HepG2 (cell line): ENCODE data around the gene KLHL5.

ENCODE experiments used
- POLR2AphosphoS5 ChIP-seq: IDR thresholded peaks from 2 replicates; pipeline ENCODE4 v1.6.1; 2012; ENCODE audit warnings: low read depth, low read length
- RFX5 ChIP-seq: IDR thresholded peaks from 2 replicates; pipeline ENCODE4 v1.6.1; 2011; ENCODE audit warnings: low read depth, low read length, improper control_type of control experiment
- SMAD3 ChIP-seq: sonication (generic); formaldehyde crosslinking; IDR thresholded peaks from 2 replicates; pipeline ENCODE4 v1.4.0; 2020; ENCODE audit warnings: missing genetic modification reagents

DNA sequence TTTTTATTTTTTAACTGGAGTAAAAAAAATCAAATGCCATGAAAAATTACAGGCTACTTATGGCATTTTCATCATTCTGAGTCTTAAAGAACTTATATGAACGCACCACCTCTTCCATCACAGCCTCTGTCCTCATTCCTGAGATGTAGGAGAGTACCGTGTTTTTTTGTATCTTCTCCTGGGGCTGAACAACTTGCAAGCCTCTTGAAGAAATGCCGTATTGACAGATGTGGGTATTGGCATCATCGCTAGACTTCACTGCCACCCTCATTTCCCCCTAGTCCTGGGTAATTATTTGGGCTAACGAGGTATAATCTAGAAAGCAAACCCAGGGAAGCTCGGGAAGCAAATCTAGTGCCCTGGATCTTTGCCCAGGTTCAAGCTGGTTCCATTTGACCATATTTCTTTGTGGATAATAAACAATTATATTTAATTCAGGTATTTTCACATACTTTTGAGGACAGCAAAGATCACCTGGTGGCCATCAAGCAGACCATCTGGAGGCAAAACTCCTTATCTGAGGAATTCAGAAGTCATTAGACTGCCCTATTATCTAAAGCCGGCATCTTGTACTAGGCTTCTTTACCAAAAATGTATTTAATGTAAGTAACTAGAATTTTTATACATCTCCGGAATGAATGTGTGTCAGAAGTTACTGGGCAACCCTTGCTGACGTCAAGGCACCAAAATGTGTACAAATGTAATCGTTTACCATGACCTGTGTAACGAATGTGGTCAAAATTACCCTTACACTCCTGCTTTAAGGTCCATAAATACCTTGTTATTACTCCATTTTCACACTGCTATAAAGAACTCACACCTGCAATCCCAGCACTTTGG is 64.4 kb downstream of the KLHL5 start:
- TF ChIP-seq SMAD3 (CRISPR knock-in tag) = no peak
- TF ChIP-seq POLR2AphosphoS5 = no peak
- no peak for TF ChIP-seq RFX5
